SH-SY5Y (cell line): ENCODE measurements around the gene ADH6.

Experiments
- GATA2 ChIP-seq: IDR thresholded peaks from 2 replicates; pipeline ENCODE4 v1.6.1; 2011; ENCODE audit warnings: mild to moderate bottlenecking, low read depth, low read length
- GATA3 ChIP-seq: IDR thresholded peaks from 2 replicates; pipeline ENCODE4 v1.6.1; 2011; ENCODE audit warnings: low read depth, mild to moderate bottlenecking, low read length, moderate library complexity

Gene ADH6

DNA sequence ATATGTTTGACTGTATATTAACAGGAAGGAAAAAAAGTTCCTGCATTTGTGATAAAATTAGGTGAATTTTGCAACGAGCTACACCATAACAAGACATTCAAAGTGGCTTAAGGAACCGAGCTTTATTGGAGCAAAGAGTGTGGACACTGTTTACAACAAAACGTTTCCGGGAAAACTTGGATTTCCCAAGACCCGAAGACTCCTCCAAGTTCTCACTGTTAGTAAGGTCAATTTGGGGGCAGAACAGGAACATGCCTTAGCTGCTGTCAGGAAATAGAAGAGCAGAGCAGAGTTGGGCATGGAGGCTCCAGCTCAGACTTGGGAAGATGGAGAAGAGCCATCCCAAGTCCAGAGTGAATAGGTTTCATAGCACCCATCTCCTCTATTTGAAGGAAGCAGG is 16.5 kb downstream of the ADH6 start:
- TF ChIP-seq GATA2 (no peak), GATA3 (no peak)

GRCh38 chr4:99202094-99202493 is 17.0 kb downstream of the ADH6 start:
- no peak for TF ChIP-seq GATA2

- TF ChIP-seq GATA2 (no peak), GATA3 (no peak)
These were observed 17.4 kb downstream of the ADH6 start for GRCh38 chr4:99201690-99202089.

DNA sequence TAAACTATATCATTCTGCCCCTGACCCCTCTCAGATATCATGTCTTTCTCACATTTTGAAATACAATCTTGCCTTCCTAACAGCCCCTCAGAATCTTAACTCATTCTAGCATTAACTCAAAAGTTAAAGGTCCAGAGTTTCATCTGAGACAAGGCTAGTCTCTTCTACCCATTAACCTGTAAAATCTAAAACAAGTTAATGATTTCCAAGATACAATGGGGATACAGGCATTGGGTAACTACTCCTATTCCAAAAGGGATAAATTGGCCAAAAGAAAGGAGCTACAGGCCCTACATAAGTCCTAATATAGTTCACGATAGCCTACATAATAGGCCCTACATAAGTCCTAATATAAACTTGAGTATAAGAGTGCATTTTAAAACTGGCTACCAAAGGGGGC is 18.9 kb downstream of the ADH6 start:
- TF ChIP-seq GATA3 (no peak), GATA2 (no peak)

DNA sequence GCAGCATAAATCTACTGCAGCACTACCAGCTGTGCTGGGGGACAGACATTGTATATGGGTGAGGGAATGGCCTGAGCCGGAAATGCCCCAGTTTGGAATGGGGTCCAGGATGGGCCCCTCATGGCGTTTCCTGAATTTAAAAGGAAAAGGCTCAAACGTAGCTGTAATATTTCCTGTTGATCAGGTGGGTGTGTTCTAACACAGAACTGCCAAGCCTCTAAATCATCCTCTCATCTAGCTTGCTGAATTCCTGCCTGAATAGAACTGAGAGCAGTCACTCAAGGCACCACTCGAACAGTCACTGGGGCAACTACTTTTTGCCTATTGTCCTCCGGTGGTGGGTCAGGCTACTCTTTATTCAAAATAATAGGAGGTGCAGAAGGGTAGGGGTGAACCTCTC is 28.7 kb downstream of the ADH6 start:
- no peak for TF ChIP-seq GATA3
- TF ChIP-seq GATA2: no peak

- TF ChIP-seq GATA3: no peak
- no peak for TF ChIP-seq GATA2
These were observed 33.0 kb downstream of the ADH6 start for GRCh38 chr4:99186029-99186428.

- no peak for TF ChIP-seq GATA2
- no peak for TF ChIP-seq GATA3
These were observed 33.5 kb downstream of the ADH6 start for GRCh38 chr4:99185581-99185980.

DNA sequence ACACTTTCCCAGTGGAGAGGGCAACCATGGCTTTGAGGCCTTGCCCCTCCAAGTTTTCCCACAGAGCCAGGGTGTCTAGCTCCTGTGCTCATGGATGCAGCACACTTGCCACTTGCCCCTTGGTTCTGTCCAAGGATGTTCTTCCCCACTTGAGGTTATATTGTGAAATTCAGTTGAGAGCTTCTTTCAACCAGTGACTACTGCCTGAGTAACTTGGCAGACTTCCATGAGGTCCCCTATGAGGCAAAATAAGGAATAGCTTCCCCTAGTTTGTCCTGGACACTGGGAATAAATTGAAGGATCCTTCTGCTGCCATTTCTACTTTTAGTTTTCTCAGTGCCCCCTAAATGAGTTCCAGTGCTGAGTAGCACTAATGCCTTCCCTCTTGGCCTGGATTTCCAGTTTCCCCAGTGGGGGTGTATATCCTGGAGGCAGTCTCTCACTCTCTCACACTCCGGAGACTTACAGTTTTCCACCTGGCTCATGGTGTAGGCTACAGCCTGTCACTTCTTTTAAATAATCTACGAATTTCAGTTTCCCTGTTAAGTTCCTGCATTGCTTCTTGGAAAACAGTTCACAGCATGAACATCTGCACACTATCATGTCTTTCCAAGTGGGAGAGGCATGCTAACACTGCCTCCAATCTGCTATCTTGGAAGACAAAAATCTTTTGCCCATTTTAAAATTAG is 38.5 kb downstream of the ADH6 start:
- TF ChIP-seq GATA2 (no peak), GATA3 (no peak)

- no peak for TF ChIP-seq GATA2
These were observed 39.4 kb downstream of the ADH6 start for GRCh38 chr4:99179626-99180025.

DNA sequence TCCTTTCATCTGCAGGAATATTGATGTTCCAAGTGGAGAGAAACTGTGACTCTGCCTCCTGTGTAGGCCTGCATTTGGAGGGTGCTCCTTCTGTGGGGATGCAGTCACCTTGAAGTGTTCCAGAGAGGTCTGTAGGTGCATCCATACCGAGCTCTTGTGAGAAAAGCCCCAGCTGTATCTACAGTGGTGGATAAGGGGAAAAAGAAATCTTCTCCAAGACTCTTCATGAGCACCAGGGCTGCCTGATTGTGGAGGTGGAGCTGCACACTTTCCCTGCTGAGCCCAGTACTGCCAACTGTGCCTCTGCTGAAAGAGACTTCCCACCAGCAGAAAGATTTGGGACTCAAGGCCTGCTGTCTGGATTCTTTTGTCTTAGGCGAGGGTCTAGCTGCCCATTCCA is 39.9 kb downstream of the ADH6 start:
- TF ChIP-seq GATA2: no peak
- TF ChIP-seq GATA3: no peak

- no peak for TF ChIP-seq GATA2
- no peak for TF ChIP-seq GATA3
These were observed 52.5 kb downstream of the ADH6 start for GRCh38 chr4:99166544-99166943.

DNA sequence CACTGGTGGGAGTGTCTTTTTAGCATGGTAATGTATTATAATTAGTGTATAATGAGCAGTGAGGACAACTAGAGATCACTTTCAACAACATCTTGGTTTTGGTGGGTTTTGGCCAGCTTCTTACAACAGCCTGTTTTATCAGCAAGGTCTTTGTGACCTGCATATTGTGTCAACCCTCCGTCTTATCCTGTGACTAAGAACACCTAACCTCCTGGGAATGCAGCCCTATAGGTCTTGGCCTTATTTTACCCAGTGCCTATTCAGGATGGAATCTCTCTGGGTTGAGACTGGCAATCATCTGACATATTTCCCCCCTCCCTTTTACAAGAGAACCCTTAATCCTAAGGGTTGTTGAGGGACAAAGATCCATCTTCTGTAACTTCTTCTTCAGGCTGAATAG is 53.1 kb downstream of the ADH6 start:
- TF ChIP-seq GATA3: no peak
- TF ChIP-seq GATA2: no peak

- TF ChIP-seq GATA2 (no peak), GATA3 (no peak)
These were observed 57.5 kb downstream of the ADH6 start for GRCh38 chr4:99161373-99162099.

- TF ChIP-seq GATA2 (no peak), GATA3 (no peak)
These were observed 59.3 kb downstream of the ADH6 start for GRCh38 chr4:99159699-99160098.

DNA sequence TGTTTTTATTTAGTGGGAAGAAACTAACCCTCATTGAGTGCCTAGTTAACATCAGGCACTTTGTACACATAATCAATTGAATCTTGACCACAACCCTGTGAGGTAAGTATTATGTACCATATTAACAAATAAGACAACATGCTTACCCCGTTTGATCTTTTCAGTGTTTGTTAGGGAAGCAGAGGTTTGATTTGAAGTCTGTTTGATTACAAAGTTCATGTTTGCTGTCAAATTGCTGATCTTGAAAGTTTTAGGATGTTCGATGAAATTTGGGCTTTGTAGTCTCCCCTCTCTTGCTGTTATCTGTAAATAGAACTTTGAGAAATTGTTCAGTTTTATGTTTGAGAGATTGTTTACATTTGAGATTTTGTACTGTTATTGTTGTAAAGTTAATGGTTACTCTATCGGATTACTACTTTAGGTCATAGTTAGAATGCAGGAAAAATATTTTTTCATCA is 61.5 kb downstream of the ADH6 start:
- TF ChIP-seq GATA2 (no peak), GATA3 (no peak)

DNA sequence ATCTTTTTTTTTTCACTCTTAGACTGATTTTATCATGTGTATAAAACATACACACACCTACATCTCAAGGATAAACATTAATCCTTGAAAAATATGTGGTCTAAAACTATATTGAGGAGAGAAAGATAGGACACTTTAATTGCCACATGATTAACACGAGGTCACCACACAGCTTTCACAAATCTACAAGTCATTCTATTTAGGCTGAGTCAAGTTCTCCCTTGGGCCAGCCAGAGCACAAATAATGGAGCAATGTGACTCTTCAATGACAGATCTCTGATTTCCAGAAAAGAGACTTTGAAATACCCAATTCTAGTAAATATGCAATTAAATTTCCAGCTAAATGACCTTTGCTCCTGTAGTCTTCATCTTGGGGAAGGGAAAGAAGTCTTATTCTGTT is 62.1 kb downstream of the ADH6 start:
- no peak for TF ChIP-seq GATA3
- TF ChIP-seq GATA2: no peak
